GM21423 (cell line): ENCODE measurements around the gene BICRAL.
"Not testable (repeated sequence)": the region's sequence is repeated elsewhere in the genome, so short reads cannot be mapped to it uniquely, and the experiment has no call there.

Experiments used
- ATAC-seq: cut with Tn5 transposase; IDR thresholded peaks from one replicate; pipeline ENCODE4 v1.9.1; 2021; ENCODE audit warnings: mild to moderate bottlenecking, moderate library complexity; ENCODE audit not compliant: unreplicated experiment

The BICRAL gene

GRCh38 chr6:42831237-42831636 lies 49.4 kb downstream of the BICRAL start:
- ATAC-seq = no peak

GRCh38 chr6:42834056-42834455 lies 52.2 kb downstream of the BICRAL start:
- ATAC-seq = no peak

GRCh38 chr6:42841844-42842584 lies 60.2 kb downstream of the BICRAL start:
- no peak for ATAC-seq

- ATAC-seq = no peak
These were observed 63.5 kb downstream of the BICRAL start for GRCh38 chr6:42845327-42845694.

GRCh38 chr6:42846505-42846904 lies 64.7 kb downstream of the BICRAL start:
- no peak for ATAC-seq

GRCh38 chr6:42848700-42849099 lies 66.8 kb downstream of the BICRAL start:
- no peak for ATAC-seq

GRCh38 chr6:42851599-42851998 lies 69.7 kb downstream of the BICRAL start:
- ATAC-seq = no peak

GRCh38 chr6:42860036-42860435 lies 78.2 kb downstream of the BICRAL start:
- no peak for ATAC-seq

GRCh38 chr6:42860481-42860880 lies 78.6 kb downstream of the BICRAL start:
- no peak for ATAC-seq

GRCh38 chr6:42864602-42865001 lies 82.8 kb downstream of the BICRAL start:
- no peak for ATAC-seq

GRCh38 chr6:42870145-42870936 lies 88.5 kb downstream of the BICRAL start:
- ATAC-seq = no peak

- ATAC-seq = no peak
These were observed 89.9 kb downstream of the BICRAL start for GRCh38 chr6:42871711-42872110.

- no peak for ATAC-seq
These were observed 91.5 kb downstream of the BICRAL start for GRCh38 chr6:42873313-42873712.

- no peak for ATAC-seq
These were observed 95.8 kb downstream of the BICRAL start for GRCh38 chr6:42877695-42878094.

GRCh38 chr6:42879372-42880239 lies 97.8 kb downstream of the BICRAL start, which contains the start of gene RPL7L1:
Gene RPL7L1, plus strand, starts transcription at chr6:42879616. Its CDS starts 295 bp downstream, at chr6:42879911.
- ATAC-seq = peak; percentile 89

GRCh38 chr6:42880240-42880817 lies 98.5 kb downstream of the BICRAL start:
- not testable (repeated sequence) for ATAC-seq

- not testable (repeated sequence) for ATAC-seq
These were observed 99.0 kb downstream of the BICRAL start for GRCh38 chr6:42880871-42881270.

- ATAC-seq = no peak
These were observed 103.8 kb downstream of the BICRAL start for GRCh38 chr6:42885702-42886101.

- ATAC-seq = not testable (repeated sequence)
These were observed 106.3 kb downstream of the BICRAL start for GRCh38 chr6:42888201-42888600.

- no peak for ATAC-seq
These were observed 108.0 kb downstream of the BICRAL start for GRCh38 chr6:42889815-42890214.
